Activated CD4-positive, alpha-beta T cell treated with anti-CD3 and anti-CD28 coated beads for 24 hours (primary cell): ENCODE measurements around the gene CCR3.

Experiments used
- DNase-seq, 2 donors: peaks; one replicate each; pipeline ENCODE4 v3.0.0-alpha.2; 2020; ENCODE audit warnings: low read depth in 2 of 2

CCR3 gene

DNA sequence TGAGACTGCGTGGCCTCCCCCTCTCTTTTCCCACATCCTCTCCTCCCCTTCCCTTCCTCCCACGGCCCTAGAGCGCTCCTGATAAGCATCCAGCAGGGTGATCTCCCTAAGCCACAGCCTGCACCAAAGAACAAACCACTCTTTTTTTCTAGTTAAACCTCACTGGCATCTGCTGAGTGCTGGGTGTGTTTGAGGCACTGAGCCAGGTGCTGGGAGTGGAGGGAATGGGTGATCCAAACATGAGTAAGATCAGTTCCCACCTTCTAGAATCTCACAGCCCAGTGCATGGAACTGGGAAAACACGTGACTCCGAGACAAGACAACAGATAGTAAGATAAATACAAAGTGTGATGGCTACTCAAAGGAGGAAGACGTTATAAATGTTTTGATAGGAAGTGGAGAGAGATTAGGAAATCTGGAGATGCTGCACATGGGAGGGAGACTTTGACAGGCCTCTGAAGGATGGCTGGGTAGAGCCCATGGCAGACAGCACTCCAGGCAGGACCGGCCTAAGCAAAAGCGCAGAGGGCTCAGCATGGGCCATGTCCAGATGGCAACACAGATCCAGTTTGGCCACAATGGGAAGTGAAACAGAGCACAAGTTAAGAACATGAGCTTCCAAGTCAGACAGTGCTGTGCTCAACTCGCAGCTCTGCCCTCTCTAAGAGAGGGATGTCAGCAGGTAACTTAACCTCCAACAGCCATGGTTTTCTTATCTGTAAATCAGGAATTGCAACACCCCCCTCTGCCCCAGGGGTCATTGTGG lies 55.6 kb downstream of the CCR3 start:
- DNase-seq = no peak

DNA sequence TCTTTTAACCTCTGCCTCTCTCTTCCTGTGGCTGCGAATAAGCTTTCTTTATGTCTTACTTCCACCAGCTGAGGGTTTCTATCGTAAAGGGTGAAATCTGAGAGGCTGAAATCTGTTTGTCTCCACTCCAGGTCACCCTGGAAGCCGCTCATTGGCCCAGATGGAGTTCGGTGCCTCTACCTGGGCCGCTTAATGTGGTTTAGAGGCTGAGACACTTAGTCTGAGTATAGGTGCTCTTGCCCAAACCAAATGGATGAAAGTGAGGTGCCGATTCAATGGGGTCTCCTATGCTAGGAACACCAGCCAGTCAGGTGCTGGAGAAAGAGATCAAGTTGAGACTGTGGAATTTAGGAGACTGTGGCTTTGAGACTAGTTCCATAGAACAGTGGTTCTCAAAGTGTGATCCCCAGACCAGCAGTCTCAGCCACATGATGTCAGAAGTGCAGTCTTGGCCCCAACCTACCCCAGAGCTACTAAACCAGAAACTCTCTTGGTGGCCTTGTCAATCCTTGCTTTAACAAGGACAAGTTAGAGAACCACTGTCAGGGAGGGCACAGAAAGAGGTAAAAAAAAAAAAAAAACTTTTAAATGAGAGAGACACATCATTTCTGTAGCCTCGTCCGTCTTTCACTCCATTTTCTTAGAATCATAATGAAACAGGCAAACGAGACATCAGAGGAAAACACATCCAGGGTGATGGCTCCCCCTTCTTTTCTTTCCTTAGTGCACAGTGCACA lies 56.8 kb downstream of the CCR3 start:
- no peak for DNase-seq

DNA sequence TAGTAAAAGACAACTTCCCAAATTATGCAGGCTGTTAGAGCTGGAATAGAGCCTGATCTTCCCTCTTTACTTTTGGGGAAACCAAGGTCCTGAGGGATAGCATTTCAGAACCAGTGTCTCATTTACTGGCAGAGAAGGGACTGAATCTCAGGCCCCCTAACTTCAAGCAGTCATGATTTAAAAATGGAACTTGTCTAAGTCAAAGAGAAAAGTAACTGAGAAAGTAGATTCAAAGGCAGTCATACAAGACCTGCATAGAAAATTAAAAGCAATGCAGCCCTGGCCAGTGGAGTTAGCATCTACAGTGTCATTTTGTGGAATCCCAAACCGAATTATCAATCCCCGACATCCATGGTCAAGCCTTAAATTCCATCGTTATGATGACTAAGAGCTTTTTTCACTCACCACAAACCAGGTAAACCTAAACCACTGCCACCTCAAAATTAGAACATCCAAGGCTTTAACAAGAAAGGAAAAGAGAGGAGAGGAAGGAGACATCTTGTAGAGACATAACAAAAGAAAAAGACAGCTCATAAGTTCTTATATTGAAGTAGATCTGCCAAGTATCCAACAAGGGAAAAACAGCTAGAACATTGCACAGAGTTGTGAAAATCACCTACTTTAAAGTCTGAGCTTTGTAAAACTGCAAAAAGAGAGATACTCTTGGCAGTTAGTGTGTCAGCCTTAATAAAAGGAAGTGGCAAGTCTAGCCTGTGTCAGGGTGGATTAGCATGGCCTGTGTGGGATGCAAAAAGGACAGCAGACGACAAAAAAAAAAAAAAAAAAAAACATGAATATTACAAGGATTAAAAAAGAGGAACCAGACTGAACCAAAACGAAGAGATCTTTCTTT lies 57.6 kb downstream of the CCR3 start:
- no peak for DNase-seq

DNA sequence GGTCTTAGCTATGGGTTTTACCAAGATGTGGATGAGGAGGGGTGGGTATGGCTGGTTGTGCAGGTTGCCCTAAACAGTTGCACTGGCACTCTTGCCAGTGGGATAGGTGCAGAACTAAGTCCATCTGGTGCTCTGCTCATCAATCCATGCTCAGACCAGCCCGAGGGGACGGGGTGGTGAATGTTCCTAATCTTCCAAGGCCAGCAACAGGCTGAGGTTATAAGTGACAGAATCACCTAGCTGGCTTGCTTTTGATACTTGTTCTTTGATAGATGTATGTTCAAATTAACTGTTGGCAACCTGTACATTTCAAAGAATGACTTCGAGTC lies 58.2 kb downstream of the CCR3 start:
- no peak for DNase-seq

DNA sequence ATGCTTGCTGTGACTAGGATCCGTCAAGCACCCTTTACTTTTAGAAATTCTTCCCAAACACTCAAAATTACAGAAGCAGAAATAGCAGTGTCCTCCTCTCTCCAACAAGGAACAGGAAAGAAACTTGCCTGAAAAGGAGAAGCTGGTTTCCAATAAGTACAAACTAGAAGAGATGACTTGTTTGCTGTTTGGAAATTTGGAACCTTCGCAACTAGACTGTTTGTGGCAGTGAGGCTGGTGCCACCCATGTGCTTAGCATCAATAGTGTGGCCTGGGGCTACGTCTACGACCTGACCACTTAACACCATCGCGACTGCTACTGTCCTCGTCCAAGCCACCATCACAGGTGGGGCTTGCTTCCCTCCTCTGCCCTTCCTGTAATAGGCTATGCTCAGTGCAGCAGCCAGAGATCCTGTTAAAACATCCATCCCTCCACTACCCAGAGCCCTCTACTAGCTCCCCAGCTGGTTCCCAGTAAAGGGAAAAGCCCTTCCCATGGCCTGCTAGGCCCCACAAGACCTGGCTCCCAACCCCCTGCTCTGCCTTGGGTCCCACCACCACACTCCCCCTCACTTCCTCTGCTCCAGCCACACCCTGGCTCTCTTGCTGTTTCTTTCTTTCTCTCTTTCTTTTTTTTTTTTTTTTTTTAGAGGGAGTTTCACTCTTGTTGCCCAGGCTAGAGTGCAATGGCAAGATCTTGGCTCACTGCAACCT lies 59.0 kb downstream of the CCR3 start:
- no peak for DNase-seq

DNA sequence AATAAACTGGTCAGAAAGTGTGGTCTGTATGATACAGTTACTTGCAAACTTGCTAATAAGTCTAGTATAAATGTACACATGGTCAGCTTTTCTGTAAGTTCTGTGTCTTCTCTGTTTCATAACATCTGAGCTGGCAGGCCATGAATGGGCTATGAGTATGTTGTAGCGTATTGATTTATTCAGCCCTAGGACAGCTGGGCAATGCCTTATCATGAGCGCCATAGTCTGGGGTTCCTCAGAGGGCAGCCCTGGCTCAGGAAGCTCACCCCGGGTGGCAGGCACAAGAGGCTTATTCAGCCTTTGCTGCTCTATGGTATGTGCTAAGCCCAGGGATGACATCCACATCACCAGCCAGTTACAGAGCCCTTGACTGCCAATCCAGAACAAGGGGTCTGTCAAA lies 61.0 kb downstream of the CCR3 start:
- DNase-seq = no peak

DNA sequence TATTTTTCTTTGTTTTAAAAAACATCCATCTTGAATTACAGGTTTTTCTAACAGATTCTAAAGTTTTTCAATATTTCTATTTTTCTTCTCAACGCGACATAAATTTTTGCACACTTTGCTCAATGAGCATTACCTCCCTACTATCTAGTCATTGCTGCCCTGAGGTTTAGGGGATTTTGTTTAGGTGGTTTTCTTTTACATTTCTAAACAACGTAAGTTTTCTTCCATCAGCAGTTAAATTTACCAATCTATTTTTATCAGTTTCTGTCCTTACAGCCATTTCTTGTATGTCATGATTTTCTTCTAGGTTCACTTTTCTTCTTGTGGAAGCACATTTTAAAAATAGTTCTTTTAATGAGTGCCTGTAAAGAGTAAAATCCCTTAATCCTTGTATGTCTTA lies 62.5 kb downstream of the CCR3 start:
- DNase-seq = no peak

DNA sequence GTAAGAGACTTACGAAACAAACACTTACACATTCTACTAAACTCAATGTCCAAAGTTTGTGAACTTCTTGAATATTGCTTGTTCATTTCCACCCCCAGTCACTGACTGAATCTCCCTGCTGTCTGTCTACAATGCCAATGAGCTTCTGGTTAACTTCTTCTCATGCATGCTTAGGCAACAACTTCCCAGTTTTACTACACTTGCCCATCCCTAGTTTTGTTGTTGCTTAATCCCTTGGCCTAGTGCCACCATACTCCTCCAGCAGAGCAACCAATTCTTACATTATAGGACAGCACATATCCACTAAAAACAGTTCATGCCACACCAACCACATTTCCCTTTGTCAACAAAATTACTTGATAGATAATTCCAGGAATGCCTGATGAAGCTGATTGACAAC lies 70.7 kb downstream of the CCR3 start:
- DNase-seq = no peak

DNA sequence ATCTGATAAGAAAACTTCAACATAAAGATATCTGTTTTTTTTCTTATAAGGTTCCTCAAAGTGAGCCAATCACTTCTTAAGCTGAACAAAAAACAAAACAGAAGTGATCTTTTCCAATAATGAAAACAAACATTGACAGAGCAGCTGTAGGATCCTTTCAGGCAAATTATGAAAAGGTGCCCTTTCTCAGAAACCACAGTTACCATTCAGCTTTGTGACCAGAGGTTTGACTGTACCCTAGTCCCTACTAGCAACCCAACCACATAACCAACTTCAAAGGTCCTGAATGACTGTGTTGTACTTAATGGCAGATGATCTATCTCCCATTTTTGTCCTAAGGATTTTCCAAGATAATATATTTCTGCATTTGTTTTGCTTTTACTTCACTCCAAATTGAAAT lies 72.3 kb downstream of the CCR3 start:
- DNase-seq = no peak

DNA sequence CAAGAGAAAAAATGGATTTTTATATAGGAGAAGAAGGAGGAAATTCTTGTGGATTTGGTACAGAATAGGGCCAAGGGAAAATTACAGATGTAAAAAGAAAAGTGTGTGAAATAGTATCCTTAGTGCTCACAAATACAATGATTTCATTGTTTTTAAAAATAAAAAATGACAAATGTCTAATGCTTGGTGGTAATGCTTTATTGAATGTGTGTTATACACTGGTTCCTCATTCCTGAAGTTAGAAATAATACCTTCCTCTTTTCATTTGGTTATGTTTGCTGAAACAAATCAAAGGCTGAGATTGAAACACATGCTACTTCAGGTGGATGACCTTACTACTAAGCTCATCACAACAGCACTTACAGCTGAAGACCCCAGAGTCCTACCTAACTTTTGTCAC lies 73.9 kb downstream of the CCR3 start:
- DNase-seq = no peak
